ENCODE results near the gene PKNOX1. TPM values are rescaled to one million over a fixed set of nuclear protein-coding genes. Genes with fewer than 3 reads are reported as not detected.

Gene PKNOX1
- total RNA-seq, 1 experiment from 2014 or later = 12.7 TPM

GRCh38 chr21:43029785-43030184 is 55.4 kb downstream of the PKNOX1 start:
- H3K79me2 ChIP-seq (ENCODE audit: insufficient read depth, low read length) = no peaks in the 10 kb centered on the region
- ATAC-seq (no peak), DNase-seq (ENCODE audit: low read depth, low spot score) (no peak)
- no peaks in the 10 kb centered on the region for H4K20me1 ChIP-seq (ENCODE audit: insufficient read depth)
- ChIA-PET CTCF (no interaction called here), RAD21 (ENCODE audit: low non-redundant PET in 1 of 2, low total read pairs in 2 of 2, uncharacterized antibody in 2 of 2, unreplicated experiment in 2 of 2) (no interaction called here), POLR2A (no interaction called here)
- no peaks in the 10 kb centered on the region for H3K4me1 ChIP-seq (ENCODE audit: control insufficient read depth in 1 of 2, insufficient read depth in 2 of 2, low read length in 2 of 2)
- H3K9me2 ChIP-seq (ENCODE audit: insufficient read depth) = no peaks in the 10 kb centered on the region
- no peak overlapping the region for H3K4me2 ChIP-seq (ENCODE audit: low read length)
- BruUV-seq (replicated peaks) = no TSS peak
- 0 out of 4 replicates have a peak, but pooled peaks cover 3 to 6% of the 10 kb centered on the region in 2 experiments for H3K36me3 ChIP-seq (ENCODE audit: control insufficient read depth in 1 of 2, insufficient read depth in 2 of 2, low read length in 2 of 2)
- H3K9ac ChIP-seq (ENCODE audit: low read length) = no peak overlapping the region
- H3K27me3 ChIP-seq (ENCODE audit: insufficient read depth, low read length) = no peaks in the 10 kb centered on the region
- H3K4me3 ChIP-seq (replicated peaks in 1 of 2; ENCODE audit: low read depth in 1 of 2, low read length in 2 of 2) = no peak overlapping the region
- no peak overlapping the region for H3K27ac ChIP-seq (ENCODE audit: low read depth, low read length)
- TF ChIP-seq, protein P1, sequence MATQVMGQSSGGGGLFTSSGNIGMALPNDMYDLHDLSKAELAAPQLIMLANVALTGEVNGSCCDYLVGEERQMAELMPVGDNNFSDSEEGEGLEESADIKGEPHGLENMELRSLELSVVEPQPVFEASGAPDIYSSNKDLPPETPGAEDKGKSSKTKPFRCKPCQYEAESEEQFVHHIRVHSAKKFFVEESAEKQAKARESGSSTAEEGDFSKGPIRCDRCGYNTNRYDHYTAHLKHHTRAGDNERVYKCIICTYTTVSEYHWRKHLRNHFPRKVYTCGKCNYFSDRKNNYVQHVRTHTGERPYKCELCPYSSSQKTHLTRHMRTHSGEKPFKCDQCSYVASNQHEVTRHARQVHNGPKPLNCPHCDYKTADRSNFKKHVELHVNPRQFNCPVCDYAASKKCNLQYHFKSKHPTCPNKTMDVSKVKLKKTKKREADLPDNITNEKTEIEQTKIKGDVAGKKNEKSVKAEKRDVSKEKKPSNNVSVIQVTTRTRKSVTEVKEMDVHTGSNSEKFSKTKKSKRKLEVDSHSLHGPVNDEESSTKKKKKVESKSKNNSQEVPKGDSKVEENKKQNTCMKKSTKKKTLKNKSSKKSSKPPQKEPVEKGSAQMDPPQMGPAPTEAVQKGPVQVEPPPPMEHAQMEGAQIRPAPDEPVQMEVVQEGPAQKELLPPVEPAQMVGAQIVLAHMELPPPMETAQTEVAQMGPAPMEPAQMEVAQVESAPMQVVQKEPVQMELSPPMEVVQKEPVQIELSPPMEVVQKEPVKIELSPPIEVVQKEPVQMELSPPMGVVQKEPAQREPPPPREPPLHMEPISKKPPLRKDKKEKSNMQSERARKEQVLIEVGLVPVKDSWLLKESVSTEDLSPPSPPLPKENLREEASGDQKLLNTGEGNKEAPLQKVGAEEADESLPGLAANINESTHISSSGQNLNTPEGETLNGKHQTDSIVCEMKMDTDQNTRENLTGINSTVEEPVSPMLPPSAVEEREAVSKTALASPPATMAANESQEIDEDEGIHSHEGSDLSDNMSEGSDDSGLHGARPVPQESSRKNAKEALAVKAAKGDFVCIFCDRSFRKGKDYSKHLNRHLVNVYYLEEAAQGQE (IDR thresholded peaks at IDR 0.05; ENCODE audit: low read depth) = no peak
- no peak for TF ChIP-seq ZFX (IDR thresholded peaks at IDR 0.05)
- TF ChIP-seq CTCF (IDR thresholded peaks at IDR 0.05 in 2 of 3, conservative IDR thresholded peaks at IDR 0.05 in 1 of 3; ENCODE audit: borderline replicate concordance in 1 of 3, insufficient read depth in 1 of 3, low read depth in 2 of 3, low read length in 2 of 3) = no peak
- no peak for TF ChIP-seq ZNF274 (IDR thresholded peaks at IDR 0.05; ENCODE audit: low read depth, low read length)
- no peak for TF ChIP-seq SRF (IDR thresholded peaks at IDR 0.05; ENCODE audit: low read depth)
- no peak for TF ChIP-seq EZH2 (IDR thresholded peaks at IDR 0.05)
- TF ChIP-seq ELF1 (IDR thresholded peaks at IDR 0.05; ENCODE audit: borderline replicate concordance, low read depth) = no peak
- TF ChIP-seq SIN3A (IDR thresholded peaks at IDR 0.05; ENCODE audit: low read depth) = no peak
- TF ChIP-seq, protein P2, sequence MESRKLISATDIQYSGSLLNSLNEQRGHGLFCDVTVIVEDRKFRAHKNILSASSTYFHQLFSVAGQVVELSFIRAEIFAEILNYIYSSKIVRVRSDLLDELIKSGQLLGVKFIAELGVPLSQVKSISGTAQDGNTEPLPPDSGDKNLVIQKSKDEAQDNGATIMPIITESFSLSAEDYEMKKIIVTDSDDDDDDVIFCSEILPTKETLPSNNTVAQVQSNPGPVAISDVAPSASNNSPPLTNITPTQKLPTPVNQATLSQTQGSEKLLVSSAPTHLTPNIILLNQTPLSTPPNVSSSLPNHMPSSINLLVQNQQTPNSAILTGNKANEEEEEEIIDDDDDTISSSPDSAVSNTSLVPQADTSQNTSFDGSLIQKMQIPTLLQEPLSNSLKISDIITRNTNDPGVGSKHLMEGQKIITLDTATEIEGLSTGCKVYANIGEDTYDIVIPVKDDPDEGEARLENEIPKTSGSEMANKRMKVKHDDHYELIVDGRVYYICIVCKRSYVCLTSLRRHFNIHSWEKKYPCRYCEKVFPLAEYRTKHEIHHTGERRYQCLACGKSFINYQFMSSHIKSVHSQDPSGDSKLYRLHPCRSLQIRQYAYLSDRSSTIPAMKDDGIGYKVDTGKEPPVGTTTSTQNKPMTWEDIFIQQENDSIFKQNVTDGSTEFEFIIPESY (IDR thresholded peaks at IDR 0.05; ENCODE audit: extremely low read depth, insufficient replicate concordance, low read length) = no peak
- no peak for TF ChIP-seq EGR1 (IDR thresholded peaks at IDR 0.05; ENCODE audit: low read depth)
- no peak for TF ChIP-seq CBX3 (IDR thresholded peaks at IDR 0.05; ENCODE audit: low read depth)
- no peak for TF ChIP-seq JUND (IDR thresholded peaks at IDR 0.05)
- no peak for TF ChIP-seq MAX (IDR thresholded peaks at IDR 0.05)
- no peak for TF ChIP-seq RAD21 (IDR thresholded peaks at IDR 0.05; ENCODE audit: low read depth)
- no peak for TF ChIP-seq FOSL1 (IDR thresholded peaks at IDR 0.05; ENCODE audit: low read depth)
- TF ChIP-seq, protein P3, sequence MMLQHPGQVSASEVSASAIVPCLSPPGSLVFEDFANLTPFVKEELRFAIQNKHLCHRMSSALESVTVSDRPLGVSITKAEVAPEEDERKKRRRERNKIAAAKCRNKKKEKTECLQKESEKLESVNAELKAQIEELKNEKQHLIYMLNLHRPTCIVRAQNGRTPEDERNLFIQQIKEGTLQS (IDR thresholded peaks at IDR 0.05) = no peak
- TF ChIP-seq YY1 (IDR thresholded peaks at IDR 0.05; ENCODE audit: extremely low read depth, insufficient replicate concordance, low read depth, low read length) = no peak
- no peak for TF ChIP-seq POLR2AphosphoS5 (IDR thresholded peaks at IDR 0.05; ENCODE audit: low read depth, low read length)
- no peak for TF ChIP-seq SP1 (IDR thresholded peaks at IDR 0.05; ENCODE audit: low read depth)
- TF ChIP-seq TCF7L2 (IDR thresholded peaks at IDR 0.05; ENCODE audit: borderline replicate concordance, extremely low read depth, insufficient read depth, insufficient read length) = no peak
- intact Hi-C loops (cut with micrococcal nuclease) = no loop called here
- no peaks in the 10 kb centered on the region for H3K9me3 ChIP-seq (ENCODE audit: control insufficient read depth in 1 of 2, insufficient read depth in 1 of 2, low read depth in 1 of 2, low read length in 2 of 2)
- no peak overlapping the region for H2AFZ ChIP-seq (ENCODE audit: low read depth, low read length, poor library complexity, severe bottlenecking)

Measured in HCT116 (cell line).